ENCODE measurements around the gene WASF2.
"Not testable (repeated sequence)": the region's sequence is repeated elsewhere in the genome, so short reads cannot be mapped to it uniquely, and the experiment has no call there.

WASF2 gene

DNA sequence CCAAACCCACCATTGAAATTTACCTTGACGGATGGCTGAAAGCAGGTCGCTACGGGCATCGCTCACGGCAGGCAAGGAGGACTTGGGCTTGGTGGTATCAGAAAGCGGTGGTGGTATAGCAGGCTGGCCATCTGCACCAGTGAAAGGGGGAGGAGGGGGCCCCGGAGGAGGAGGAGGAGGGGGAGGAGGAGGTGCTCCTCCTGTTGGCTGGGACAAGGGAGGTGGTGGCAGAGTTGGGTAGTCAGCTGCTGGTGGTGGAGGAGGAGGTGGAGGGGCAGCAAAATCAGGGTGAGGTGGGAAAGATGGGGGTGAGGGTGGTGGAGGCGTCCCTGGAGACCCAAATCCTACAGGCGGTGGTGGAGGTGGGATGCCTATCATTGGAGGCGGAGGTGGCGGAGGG is 80.3 kb downstream of the WASF2 start:
- Histone ChIP-seq H3K27me3 (ENCODE audit: control insufficient read depth in 1 of 2, insufficient read depth in 2 of 2, low read length in 2 of 2) (no peaks in the 10 kb centered on the region), H3K9me3 (ENCODE audit: control insufficient read depth in 1 of 2, low read length in 2 of 2) (no peaks in the 10 kb centered on the region), H3K9ac (ENCODE audit: low read depth in 1 of 2, low read length in 2 of 2) (no peak overlapping the region), H3K4me3 (ENCODE audit: low read depth in 1 of 2, low read length in 2 of 2) (no peak overlapping the region), H3K4me1 (ENCODE audit: control insufficient read depth in 1 of 2, insufficient read depth in 2 of 2, low read length in 2 of 2) (no peaks in the 10 kb centered on the region), H3K27ac (ENCODE audit: low read depth, low read length) (no peak overlapping the region), H3K36me3 (ENCODE audit: control insufficient read depth in 1 of 2, insufficient read depth in 2 of 2, low read length in 2 of 2) (peaks cover 46 to 91% of the 10 kb centered on the region in 2 donors)

DNA sequence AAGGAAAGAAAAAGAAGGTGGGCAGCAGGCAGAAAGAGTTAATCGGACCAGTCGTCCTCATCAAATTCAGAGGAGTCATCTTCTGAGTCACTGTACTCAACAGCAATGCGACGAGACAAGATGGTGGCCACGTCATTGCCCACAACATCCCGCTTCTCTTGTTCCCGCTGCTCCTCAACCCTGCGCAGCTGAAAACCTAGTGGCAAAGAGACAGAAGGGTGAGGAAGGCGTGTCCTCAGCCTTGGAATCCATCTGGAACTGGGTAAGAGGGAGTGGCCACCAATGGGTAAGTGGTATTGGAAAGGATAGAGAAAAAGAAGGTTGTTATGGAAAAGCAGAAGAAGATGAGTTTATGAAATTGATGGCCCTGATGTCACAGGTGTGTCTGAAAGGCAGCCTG is 81.8 kb downstream of the WASF2 start:
- no peak overlapping the region for H3K27ac ChIP-seq (ENCODE audit: low read depth, low read length)

DNA sequence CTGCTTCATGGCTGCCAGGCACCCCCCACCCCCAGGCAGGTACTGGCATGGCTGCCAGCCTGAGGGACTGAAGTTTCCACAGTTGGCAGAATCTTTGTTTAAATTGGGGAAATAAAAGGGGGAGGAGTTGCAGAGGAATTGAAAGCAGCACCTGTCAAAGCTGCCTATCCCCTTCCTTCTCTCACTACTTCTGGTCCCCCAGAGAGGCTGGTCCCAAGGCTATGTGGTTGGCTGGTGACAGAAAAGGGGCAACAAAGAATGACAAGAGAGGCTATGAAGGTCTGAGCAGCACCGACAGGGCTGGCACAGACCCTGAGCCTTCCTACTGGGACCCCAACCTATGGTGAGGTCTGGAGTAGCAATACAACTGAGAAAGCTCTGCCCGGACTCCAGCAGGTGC is 83.2 kb downstream of the WASF2 start:
- H3K9ac ChIP-seq (ENCODE audit: low read depth in 1 of 2, low read length in 2 of 2); H3K27ac ChIP-seq (ENCODE audit: low read depth, low read length); H3K4me3 ChIP-seq (ENCODE audit: low read depth in 1 of 2, low read length in 2 of 2); H3K27me3 ChIP-seq (ENCODE audit: control insufficient read depth in 1 of 2, insufficient read depth in 2 of 2, low read length in 2 of 2); H3K9me3 ChIP-seq (ENCODE audit: control insufficient read depth in 1 of 2, low read length in 2 of 2): not testable (repeated sequence)
- Histone ChIP-seq H3K36me3 (ENCODE audit: control insufficient read depth in 1 of 2, insufficient read depth in 2 of 2, low read length in 2 of 2) (peaks cover 27 to 69% of the 10 kb centered on the region in 2 donors), H3K4me1 (ENCODE audit: control insufficient read depth in 1 of 2, insufficient read depth in 2 of 2, low read length in 2 of 2) (peaks cover 9 to 19% of the 10 kb centered on the region in 2 donors)

More for the DNA sequence above, 81.8 kb downstream of the WASF2 start:
- peaks cover under 1 to 7% of the 10 kb centered on the region in 2 donors for H3K4me1 ChIP-seq (ENCODE audit: control insufficient read depth in 1 of 2, insufficient read depth in 2 of 2, low read length in 2 of 2)
- no peak overlapping the region for H3K4me3 ChIP-seq (ENCODE audit: low read depth in 1 of 2, low read length in 2 of 2)
- peaks cover 35 to 83% of the 10 kb centered on the region in 2 donors for H3K36me3 ChIP-seq (ENCODE audit: control insufficient read depth in 1 of 2, insufficient read depth in 2 of 2, low read length in 2 of 2)
- H3K9ac ChIP-seq (ENCODE audit: low read depth in 1 of 2, low read length in 2 of 2), result no peak overlapping the region
- H3K27me3 ChIP-seq (ENCODE audit: control insufficient read depth in 1 of 2, insufficient read depth in 2 of 2, low read length in 2 of 2), result no peaks in the 10 kb centered on the region
- H3K9me3 ChIP-seq (ENCODE audit: control insufficient read depth in 1 of 2, low read length in 2 of 2), result no peaks in the 10 kb centered on the region

DNA sequence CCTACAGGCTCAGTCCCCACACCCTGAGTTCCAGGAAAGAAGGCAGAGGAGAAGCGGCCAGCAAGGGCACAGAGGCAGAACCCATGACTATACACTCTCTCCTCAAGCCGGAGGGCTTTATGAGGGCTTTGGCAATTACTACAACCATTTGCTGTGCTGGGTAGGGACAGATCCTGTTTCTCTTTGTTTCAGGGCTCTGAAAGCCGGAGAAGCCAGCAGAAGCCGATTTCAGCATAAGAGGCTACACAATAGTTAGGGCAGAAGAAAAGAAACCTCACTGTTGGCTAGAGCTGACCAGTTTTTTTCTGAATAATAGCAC is 83.6 kb downstream of the WASF2 start:
- no peak overlapping the region for H3K27ac ChIP-seq (ENCODE audit: low read depth, low read length)
- H3K9ac ChIP-seq (ENCODE audit: low read depth in 1 of 2, low read length in 2 of 2), result no peak overlapping the region
- peaks cover 27 to 65% of the 10 kb centered on the region in 2 donors for H3K36me3 ChIP-seq (ENCODE audit: control insufficient read depth in 1 of 2, insufficient read depth in 2 of 2, low read length in 2 of 2)
- no peak overlapping the region for H3K4me3 ChIP-seq (ENCODE audit: low read depth in 1 of 2, low read length in 2 of 2)
- H3K9me3 ChIP-seq (ENCODE audit: control insufficient read depth in 1 of 2, low read length in 2 of 2), result no peaks in the 10 kb centered on the region
- H3K27me3 ChIP-seq (ENCODE audit: control insufficient read depth in 1 of 2, insufficient read depth in 2 of 2, low read length in 2 of 2), result no peaks in the 10 kb centered on the region
- peaks cover 9 to 19% of the 10 kb centered on the region in 2 donors for H3K4me1 ChIP-seq (ENCODE audit: control insufficient read depth in 1 of 2, insufficient read depth in 2 of 2, low read length in 2 of 2)

DNA sequence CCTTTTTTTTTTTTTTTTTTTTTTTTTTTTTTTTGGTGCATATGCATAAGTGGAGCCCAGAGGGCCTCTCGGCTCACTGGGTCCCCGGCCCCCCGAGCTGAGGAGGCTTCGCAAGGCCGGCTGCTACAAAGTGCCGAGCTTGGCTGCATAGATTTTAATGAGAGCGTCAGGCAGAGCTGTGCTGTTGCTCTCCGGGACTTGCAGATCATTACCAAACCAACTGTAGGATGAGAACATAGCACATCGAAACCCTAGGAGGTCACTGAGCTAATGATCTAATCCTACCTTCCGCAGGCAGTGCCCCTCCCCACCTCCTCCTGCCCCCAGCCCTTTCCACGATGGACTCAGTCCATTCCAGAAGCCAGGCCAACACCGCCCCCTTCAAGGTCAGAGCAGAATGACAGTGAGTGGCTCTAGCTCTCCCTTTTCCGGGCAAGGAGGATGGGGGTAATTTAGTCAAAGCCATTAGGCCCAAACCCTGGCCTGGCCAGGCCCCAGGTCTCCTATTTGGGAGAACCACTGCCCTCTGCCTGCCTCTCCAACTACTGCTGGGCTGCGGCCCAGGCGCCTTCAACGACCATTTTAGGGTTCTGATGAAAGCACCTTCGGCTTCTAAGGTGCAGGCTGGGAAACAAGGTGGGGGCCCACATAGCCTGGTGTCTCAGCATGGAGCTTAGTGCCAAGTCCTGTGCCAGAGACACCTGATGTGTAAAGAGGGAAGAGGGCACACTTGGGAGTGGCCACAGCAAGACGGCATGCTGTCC is 84.2 kb downstream of the WASF2 start:
- H3K27me3 ChIP-seq (ENCODE audit: control insufficient read depth in 1 of 2, insufficient read depth in 2 of 2, low read length in 2 of 2); H3K27ac ChIP-seq (ENCODE audit: low read depth, low read length); H3K4me3 ChIP-seq (ENCODE audit: low read depth in 1 of 2, low read length in 2 of 2); H3K9ac ChIP-seq (ENCODE audit: low read depth in 1 of 2, low read length in 2 of 2); H3K9me3 ChIP-seq (ENCODE audit: control insufficient read depth in 1 of 2, low read length in 2 of 2): not testable (repeated sequence)
- peaks cover 22 to 59% of the 10 kb centered on the region in 2 donors for H3K36me3 ChIP-seq (ENCODE audit: control insufficient read depth in 1 of 2, insufficient read depth in 2 of 2, low read length in 2 of 2)
- H3K4me1 ChIP-seq (ENCODE audit: control insufficient read depth in 1 of 2, insufficient read depth in 2 of 2, low read length in 2 of 2), result peaks cover 9 to 19% of the 10 kb centered on the region in 2 donors

DNA sequence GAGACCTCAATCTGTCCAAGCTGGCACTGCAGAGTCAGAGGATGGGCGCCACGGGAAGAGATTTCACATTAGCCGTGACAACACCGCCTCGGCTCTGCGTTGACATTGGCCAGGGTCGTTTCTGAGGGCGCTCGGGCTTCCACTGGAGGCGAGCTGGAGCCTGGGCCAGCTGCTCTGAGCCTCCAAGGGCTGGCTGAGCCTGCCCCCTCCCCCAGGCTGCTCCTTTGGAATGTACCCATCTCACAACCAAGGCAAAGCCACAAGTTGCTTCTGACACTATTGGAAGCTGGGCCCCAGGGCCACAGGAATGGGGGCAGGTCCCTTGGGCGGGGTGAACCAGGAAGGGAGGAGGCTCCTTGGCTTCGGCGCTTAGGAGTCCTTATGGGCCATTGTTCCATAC is 84.9 kb downstream of the WASF2 start:
- H3K4me3 ChIP-seq (ENCODE audit: low read depth in 1 of 2, low read length in 2 of 2), result no peak overlapping the region
- H3K27ac ChIP-seq (ENCODE audit: low read depth, low read length), result no peak overlapping the region
- H3K27me3 ChIP-seq (ENCODE audit: control insufficient read depth in 1 of 2, insufficient read depth in 2 of 2, low read length in 2 of 2), result no peaks in the 10 kb centered on the region
- peaks cover 9 to 19% of the 10 kb centered on the region in 2 donors for H3K4me1 ChIP-seq (ENCODE audit: control insufficient read depth in 1 of 2, insufficient read depth in 2 of 2, low read length in 2 of 2)
- H3K36me3 ChIP-seq (ENCODE audit: control insufficient read depth in 1 of 2, insufficient read depth in 2 of 2, low read length in 2 of 2), result peaks cover 17 to 52% of the 10 kb centered on the region in 2 donors
- H3K9ac ChIP-seq (ENCODE audit: low read depth in 1 of 2, low read length in 2 of 2), result no peak overlapping the region
- H3K9me3 ChIP-seq (ENCODE audit: control insufficient read depth in 1 of 2, low read length in 2 of 2), result no peaks in the 10 kb centered on the region

DNA sequence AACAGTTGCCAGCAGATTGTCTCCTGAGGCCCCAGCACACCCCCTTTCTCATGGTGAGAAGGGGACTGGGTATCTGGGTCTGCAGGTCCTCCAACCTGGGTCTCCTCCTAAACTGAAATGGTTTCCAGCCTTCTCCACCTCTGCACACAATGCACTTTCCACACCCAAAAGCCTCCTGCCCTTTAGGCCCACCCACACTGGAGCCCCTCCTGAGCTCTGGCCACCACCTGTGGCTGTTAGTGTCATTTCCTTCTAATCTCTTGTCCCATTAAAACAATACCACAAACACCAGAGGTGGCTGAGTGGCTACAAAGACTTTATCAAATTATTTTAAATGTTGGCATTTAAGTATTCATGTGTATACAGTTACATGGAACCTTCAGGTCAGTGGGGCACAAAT is 86.0 kb downstream of the WASF2 start:
- Histone ChIP-seq H3K36me3 (ENCODE audit: control insufficient read depth in 1 of 2, insufficient read depth in 2 of 2, low read length in 2 of 2) (peaks cover 14 to 41% of the 10 kb centered on the region in 2 donors), H3K9ac (ENCODE audit: low read depth in 1 of 2, low read length in 2 of 2) (no peak overlapping the region), H3K9me3 (ENCODE audit: control insufficient read depth in 1 of 2, low read length in 2 of 2) (no peaks in the 10 kb centered on the region), H3K27me3 (ENCODE audit: control insufficient read depth in 1 of 2, insufficient read depth in 2 of 2, low read length in 2 of 2) (no peaks in the 10 kb centered on the region), H3K4me1 (ENCODE audit: control insufficient read depth in 1 of 2, insufficient read depth in 2 of 2, low read length in 2 of 2) (peaks cover 9 to 19% of the 10 kb centered on the region in 2 donors), H3K4me3 (ENCODE audit: low read depth in 1 of 2, low read length in 2 of 2) (no peak overlapping the region), H3K27ac (ENCODE audit: low read depth, low read length) (no peak overlapping the region)

DNA sequence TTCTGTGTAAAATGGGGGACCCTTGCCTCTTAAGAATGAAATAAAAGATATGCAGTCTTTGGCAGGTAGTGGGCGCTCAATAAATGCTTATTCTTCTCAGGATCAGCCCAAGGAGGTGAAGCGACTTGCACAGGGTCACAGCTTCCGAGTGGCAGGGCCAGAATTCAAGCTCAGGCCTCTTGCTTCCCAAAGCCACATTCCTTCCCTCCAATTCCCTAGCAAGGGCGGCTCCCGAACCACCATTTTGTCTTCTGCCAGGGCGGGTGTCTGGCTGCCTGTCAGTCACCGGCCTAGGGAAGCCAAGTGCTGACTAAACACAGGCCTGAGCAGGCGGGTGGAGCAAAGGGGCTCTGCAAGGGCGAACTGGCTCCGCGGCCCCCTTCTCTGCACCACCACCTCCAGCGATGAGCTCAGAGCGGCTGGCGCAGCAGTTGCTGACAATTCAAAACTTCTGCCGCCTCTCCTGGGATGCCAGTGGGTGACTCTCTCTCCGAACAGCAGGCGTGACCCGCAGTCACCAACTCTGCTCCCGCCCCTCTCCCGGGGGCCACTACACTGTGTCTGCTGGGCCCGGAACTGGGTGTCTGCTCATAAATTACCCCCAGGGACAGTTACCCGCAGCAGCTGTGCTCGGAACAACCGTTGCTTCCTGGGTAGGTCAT is 86.8 kb downstream of the WASF2 start:
- peaks cover 9 to 19% of the 10 kb centered on the region in 2 donors for H3K4me1 ChIP-seq (ENCODE audit: control insufficient read depth in 1 of 2, insufficient read depth in 2 of 2, low read length in 2 of 2)
- peak overlapping the region in 1 of 2 donors; percentile 20 for H3K9ac ChIP-seq (ENCODE audit: low read depth in 1 of 2, low read length in 2 of 2)

DNA sequence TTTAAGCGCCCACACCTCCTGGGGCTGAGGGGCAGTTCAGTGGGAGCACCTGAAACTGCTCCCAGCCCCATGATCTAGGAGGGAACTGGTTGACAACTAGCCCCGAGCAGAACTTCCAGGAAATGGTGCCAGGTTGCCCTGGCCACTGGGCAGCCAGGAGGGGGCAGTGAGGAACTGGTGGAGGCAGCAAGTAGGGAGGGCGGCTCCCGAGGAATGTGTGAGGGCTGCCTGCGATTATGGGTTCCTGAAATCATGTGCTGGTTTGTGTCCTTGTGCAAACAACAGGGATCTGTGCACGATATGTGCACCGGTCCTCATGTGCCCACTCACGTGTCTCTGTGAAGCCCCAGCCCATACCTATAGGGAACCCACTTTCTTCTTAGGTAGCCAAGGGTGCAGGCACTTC is 87.6 kb downstream of the WASF2 start:
- peaks cover 8 to 26% of the 10 kb centered on the region in 2 donors for H3K36me3 ChIP-seq (ENCODE audit: control insufficient read depth in 1 of 2, insufficient read depth in 2 of 2, low read length in 2 of 2)
- no peaks in the 10 kb centered on the region for H3K27me3 ChIP-seq (ENCODE audit: control insufficient read depth in 1 of 2, insufficient read depth in 2 of 2, low read length in 2 of 2)
- peaks cover 9 to 19% of the 10 kb centered on the region in 2 donors for H3K4me1 ChIP-seq (ENCODE audit: control insufficient read depth in 1 of 2, insufficient read depth in 2 of 2, low read length in 2 of 2)
- H3K9me3 ChIP-seq (ENCODE audit: control insufficient read depth in 1 of 2, low read length in 2 of 2), result no peaks in the 10 kb centered on the region
- no peak overlapping the region for H3K27ac ChIP-seq (ENCODE audit: low read depth, low read length)
- peak overlapping the region in 1 of 2 donors; percentile 20 for H3K9ac ChIP-seq (ENCODE audit: low read depth in 1 of 2, low read length in 2 of 2)
- no peak overlapping the region for H3K4me3 ChIP-seq (ENCODE audit: low read depth in 1 of 2, low read length in 2 of 2)

More for the DNA sequence above, 86.8 kb downstream of the WASF2 start:
- H3K27ac ChIP-seq (ENCODE audit: low read depth, low read length), result no peak overlapping the region
- H3K27me3 ChIP-seq (ENCODE audit: control insufficient read depth in 1 of 2, insufficient read depth in 2 of 2, low read length in 2 of 2), result no peaks in the 10 kb centered on the region
- H3K36me3 ChIP-seq (ENCODE audit: control insufficient read depth in 1 of 2, insufficient read depth in 2 of 2, low read length in 2 of 2), result peaks cover 14 to 34% of the 10 kb centered on the region in 2 donors
- H3K9me3 ChIP-seq (ENCODE audit: control insufficient read depth in 1 of 2, low read length in 2 of 2), result no peaks in the 10 kb centered on the region
- H3K4me3 ChIP-seq (ENCODE audit: low read depth in 1 of 2, low read length in 2 of 2), result peak overlapping the region in 1 of 2 donors; percentile 11

DNA sequence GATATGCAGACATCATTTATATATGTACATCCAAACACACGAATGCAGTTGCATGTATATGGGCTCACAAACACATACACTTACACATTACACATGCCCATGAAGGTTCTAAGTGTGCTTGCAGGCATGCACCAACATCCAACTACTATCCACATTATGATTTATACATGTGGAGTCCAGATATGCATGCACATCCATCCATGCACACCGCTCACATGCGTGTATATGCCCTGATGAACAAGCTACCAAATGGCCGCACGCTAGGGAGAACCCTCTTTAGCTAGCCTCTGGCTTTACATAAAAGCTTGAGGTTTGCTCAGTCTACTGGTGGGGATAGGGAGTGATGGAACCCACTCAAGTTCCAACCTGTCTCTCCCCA is 89.0 kb downstream of the WASF2 start:
- H3K9ac ChIP-seq (ENCODE audit: low read depth in 1 of 2, low read length in 2 of 2), result no peak overlapping the region
- no peaks in the 10 kb centered on the region for H3K9me3 ChIP-seq (ENCODE audit: control insufficient read depth in 1 of 2, low read length in 2 of 2)
- H3K27ac ChIP-seq (ENCODE audit: low read depth, low read length), result no peak overlapping the region
- peaks cover 9 to 19% of the 10 kb centered on the region in 2 donors for H3K4me1 ChIP-seq (ENCODE audit: control insufficient read depth in 1 of 2, insufficient read depth in 2 of 2, low read length in 2 of 2)
- H3K36me3 ChIP-seq (ENCODE audit: control insufficient read depth in 1 of 2, insufficient read depth in 2 of 2, low read length in 2 of 2), result peaks cover 4 to 13% of the 10 kb centered on the region in 2 donors
- H3K4me3 ChIP-seq (ENCODE audit: low read depth in 1 of 2, low read length in 2 of 2), result no peak overlapping the region
- no peaks in the 10 kb centered on the region for H3K27me3 ChIP-seq (ENCODE audit: control insufficient read depth in 1 of 2, insufficient read depth in 2 of 2, low read length in 2 of 2)
